ENCODE measurements around the gene SPP1. TPM values are rescaled to one million over a fixed set of nuclear protein-coding genes. Genes with fewer than 3 reads are reported as not detected.

Gene SPP1
- total RNA-seq (ENCODE audit: low replicate concordance) = 0.15 and 0.23 TPM in 2 replicates

GRCh38 chr4:87975466-87975865 lies at the start of gene SPP1:
Gene SPP1 (plus strand): TSS chr4:87975714. CDS start chr4:87976896, 1,182 bp downstream.

GRCh38 chr4:88007304-88008121 lies 32.0 kb downstream of the SPP1 start, which contains the start of gene PKD2:
Gene PKD2 (plus strand): TSS chr4:88007635. CDS start chr4:88007734, 99 bp downstream.

Other genes with a start within 250 kb of the SPP1 start
- gene IBSP, start 176.2 kb upstream of the SPP1 start, total RNA-seq (ENCODE audit: low replicate concordance) = 0.90 TPM in 1 of 2 replicates, not detected in the other
- not detected in 2 replicates for gene MEPE, start 142.7 kb upstream of the SPP1 start, total RNA-seq (ENCODE audit: low replicate concordance)
- 120 and 153 TPM in 2 replicates for gene PKD2, start 31.9 kb downstream of the SPP1 start, total RNA-seq (ENCODE audit: low replicate concordance)
- 0.47 and 3.4 TPM in 2 replicates for gene ABCG2, start 182.9 kb downstream of the SPP1 start, total RNA-seq (ENCODE audit: low replicate concordance)